A549 treated with CpdA at 1 μM for 4 hours (cell line): Measurements from ENCODE around the gene RFESD. TPM values are rescaled to one million over a fixed set of nuclear protein-coding genes. Genes with fewer than 3 reads are reported as not detected.

Experiments used
- total RNA-seq: library from RNA; stranded (reverse); fragments of 200-300 nt; extraction: Qiagen RNA extraction; gene quantifications from 5 replicates; pipeline ENCODE4 v1.2.3, GENCODE V29; 2022; ENCODE audit warnings: low read depth

The RFESD gene
- total RNA-seq = 2.5 to 3.8 TPM (median 3.1 TPM) in 5 replicates

DNA sequence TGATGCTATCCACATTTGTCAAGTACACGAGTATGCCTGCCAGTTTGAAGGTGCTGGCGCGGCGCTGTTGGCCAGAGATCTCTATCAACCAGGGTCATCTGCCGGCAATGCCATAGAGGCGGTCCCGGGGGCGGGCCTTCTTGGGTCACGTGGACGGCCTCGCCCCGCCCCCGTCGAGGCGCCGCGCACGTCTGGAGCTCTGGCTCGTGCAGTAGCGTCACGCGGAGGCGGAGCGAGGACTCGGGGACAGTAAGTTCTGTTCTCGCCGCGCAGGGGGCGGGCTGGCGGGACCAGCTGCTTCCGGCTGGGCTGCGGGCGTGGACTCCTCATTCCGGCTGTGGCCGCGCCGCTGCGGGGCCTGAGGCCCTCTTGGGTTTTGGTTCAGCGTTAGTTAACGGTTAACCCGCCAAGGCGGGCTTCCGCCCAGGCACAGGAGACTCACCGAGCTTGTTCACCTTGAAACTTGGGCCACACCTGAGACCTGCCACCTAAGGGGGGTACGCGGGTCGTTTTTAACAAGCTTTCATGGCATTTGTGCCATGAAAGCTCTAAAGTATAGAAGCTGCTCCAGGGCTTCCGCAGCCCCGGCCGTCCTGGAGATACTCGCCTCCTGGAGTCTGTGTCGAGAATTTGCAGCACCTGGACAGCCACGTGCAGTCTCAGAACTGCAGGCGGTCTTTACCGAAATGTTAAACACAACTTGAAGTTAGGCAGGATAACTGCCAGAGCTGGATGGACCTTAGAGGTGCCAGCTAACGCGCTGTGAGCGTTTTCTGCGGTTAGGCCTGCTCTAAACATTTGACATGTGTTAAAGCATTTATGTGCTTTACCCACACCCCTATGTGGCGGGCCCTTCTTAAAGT, at the start of gene RFESD:
Gene RFESD (plus strand): TSS at position 209 of the 863 bp plus-strand sequence. CDS start 5,495 bp downstream, outside the sequence.

DNA sequence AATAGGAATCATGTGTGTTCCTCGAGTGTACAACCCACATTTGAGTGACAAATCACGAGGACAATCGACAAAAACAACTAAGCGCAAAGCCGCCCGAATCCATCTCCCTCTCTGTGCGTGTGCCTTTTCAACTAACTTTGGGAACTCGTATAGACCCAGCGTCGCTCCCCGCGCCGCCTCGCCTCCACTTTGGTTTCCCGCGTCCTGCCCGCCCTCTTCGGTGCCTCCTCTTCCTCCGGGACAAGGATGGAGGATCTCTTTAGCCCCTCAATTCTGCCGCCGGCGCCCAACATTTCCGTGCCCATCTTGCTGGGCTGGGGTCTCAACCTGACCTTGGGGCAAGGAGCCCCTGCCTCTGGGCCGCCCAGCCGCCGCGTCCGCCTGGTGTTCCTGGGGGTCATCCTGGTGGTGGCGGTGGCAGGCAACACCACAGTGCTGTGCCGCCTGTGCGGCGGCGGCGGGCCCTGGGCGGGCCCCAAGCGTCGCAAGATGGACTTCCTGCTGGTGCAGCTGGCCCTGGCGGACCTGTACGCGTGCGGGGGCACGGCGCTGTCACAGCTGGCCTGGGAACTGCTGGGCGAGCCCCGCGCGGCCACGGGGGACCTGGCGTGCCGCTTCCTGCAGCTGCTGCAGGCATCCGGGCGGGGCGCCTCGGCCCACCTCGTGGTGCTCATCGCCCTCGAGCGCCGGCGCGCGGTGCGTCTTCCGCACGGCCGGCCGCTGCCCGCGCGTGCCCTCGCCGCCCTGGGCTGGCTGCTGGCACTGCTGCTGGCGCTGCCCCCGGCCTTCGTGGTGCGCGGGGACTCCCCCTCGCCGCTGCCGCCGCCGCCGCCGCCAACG, 26.3 kb upstream of the RFESD start, which contains the start of gene GPR150:
Gene GPR150 (plus strand): TSS at position 58 of the 840 bp plus-strand sequence. CDS start 189 bp downstream, at position 247.

DNA sequence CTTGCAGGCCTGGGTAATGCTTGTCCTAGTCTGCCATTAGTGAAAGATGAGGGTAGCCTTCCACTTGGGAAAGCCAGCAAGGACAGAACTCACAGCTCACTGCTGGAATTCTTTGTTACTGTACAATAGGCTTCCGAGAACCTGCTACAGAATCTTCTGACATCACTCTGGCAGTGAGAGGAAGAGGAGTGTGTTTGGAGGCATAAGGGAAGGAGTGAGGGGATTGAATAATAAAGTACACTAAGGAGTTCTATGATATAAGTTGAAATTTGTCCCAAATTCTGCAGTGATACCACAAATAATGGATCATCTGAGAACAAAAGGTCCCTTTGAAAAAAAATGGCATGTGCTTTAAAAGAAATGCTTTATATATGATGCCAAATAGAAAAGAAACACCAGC, 36.3 kb downstream of the RFESD start, which contains the start of gene SPATA9:
Gene SPATA9 (minus strand): TSS at position 101 of the 400 bp plus-strand sequence. CDS start 137 bp downstream, outside the sequence.

Other genes starting within 250 kb of the RFESD start
- 18.4 to 25.6 TPM (median 22.5 TPM) in 5 replicates for gene SKIC3, start 91.8 kb upstream of the RFESD start, total RNA-seq
- gene ARSK, start 91.7 kb upstream of the RFESD start, total RNA-seq = 5.7 to 7.6 TPM (median 7.3 TPM) in 5 replicates
- 0.07 to 0.15 TPM (median 0.08 TPM) in 4 of 5 replicates, not detected in the other for gene GPR150, start 26.7 kb upstream of the RFESD start, total RNA-seq
- gene SPATA9, start 36.2 kb downstream of the RFESD start, total RNA-seq = 0.09 TPM in 1 of 5 replicates, not detected in the others
- 5.9 to 10.0 TPM (median 7.3 TPM) in 5 replicates for gene RHOBTB3, start 84.6 kb downstream of the RFESD start, total RNA-seq
- gene GLRX, start 175.9 kb downstream of the RFESD start, total RNA-seq = 47.3 to 86.3 TPM (median 54.5 TPM) in 5 replicates